NOMO-1 treated with dmso at 0.1 percent for 144 hours (cell line): Measurements from ENCODE around the gene MYLK.

Source experiments
- DNase-seq: peaks from one replicate; lab custom pipeline; 2025; ENCODE audit not compliant: unreplicated experiment; lab: John Stamatoyannopoulos, UW

The MYLK gene

DNA sequence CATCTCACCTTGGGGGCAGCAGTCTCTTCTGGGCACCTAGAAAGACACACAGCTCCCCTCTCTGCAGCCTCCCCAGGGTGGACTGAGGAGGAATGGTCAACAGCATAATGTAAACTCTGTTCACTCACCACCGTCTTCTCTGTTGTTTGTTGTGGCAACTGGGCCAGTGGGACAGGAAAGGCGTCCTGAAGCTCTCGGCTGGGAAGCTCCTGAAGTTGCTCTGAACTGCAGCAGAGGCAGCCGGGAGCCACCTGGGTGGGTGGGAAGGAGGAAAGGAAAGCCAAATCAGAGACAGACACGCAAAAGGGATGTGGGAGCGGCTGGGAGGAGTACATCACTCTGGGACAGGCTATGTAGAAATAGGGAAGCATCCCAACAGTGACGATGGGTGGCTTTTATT, 52.7 kb downstream of the MYLK start:
- DNase-seq = no peak

DNA sequence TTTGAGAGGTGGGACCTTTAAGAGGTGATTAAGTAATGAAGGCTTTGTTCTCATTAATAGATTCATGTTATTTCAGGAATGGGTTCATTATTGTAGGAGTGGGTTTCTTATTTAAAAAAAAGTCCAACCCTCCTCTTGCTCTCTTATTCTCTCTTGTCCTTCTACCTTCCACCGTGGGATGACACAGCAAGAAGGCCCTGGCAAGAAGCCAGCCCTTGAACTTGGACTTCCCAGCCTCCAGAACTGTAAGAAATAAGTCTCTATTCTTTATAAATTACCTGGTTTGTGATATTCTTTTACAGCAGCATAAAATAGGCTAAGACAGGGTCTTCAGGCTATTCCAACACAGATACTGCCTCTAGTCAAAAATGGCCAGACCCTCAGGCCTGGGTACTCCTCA, 62.2 kb downstream of the MYLK start:
- no peak for DNase-seq

DNA sequence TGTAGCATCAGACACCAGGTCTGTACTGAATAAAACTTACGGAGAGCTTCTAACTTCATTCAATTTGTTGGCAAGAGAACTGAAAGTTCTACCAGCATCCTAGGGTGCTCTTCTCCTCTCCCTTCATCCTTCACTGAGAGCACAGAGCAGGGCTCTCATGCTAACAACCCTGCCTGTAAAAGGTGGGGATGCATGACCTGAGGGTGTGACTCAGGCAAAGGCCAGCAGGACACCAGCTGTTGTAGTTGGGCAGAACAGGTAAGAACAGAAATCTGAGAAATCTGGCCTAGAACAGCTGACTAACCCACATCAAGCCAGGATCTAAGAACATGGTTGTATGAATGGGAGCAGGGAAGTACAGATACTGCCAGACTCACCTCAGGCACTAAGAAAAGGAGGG, 64.2 kb downstream of the MYLK start:
- DNase-seq = no peak

DNA sequence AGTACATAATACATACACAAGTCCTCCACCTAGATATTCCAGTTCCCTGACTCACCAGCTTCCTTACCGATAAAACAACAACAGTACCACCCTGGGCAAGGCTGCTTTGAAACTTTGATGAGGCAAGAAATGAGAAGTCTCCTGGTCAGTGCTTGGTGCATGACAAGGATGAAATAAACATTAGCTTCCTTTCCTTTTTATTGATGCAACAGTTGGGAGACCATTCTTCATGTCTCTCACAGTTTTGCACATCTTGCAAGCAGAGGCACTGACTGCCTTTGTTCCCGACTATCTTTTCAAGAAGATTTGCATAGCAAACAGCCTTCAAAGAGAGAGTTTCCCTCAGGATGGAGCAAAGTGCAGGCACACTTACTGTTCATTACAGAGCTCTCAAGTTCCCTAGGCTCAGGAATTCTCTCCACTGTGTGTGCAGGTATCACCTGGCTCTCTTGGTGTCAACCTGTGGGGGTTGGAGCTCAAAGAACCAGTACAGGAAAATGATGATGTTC, 65.2 kb downstream of the MYLK start:
- no peak for DNase-seq

DNA sequence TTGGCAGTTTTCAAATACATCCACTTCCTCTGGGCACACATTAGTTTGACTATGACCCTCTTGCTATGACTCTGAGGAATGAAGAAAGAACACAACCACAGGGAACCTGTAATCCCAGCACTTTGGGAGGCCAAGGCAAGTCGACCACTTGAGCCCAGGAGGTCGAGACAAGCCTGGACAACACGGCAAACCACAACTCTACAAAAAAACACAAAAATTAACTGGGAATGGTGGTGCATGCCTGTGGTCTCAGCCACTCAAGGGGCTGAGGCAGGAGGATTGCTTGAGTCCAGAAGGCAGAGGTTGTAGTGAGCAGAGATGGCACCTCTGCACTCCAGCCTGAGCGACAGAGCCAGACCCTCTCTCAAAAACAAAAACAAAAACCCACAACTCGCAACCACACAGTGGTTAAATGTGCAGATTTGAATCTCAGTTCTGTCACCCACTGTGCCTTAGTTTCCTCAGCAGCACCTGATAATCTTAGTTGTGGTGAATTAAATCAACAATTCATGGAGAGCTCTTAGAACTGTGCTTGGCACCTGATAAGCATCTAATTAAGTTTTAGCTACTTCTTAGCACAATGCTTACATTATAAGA, 65.7 kb downstream of the MYLK start:
- DNase-seq = no peak

DNA sequence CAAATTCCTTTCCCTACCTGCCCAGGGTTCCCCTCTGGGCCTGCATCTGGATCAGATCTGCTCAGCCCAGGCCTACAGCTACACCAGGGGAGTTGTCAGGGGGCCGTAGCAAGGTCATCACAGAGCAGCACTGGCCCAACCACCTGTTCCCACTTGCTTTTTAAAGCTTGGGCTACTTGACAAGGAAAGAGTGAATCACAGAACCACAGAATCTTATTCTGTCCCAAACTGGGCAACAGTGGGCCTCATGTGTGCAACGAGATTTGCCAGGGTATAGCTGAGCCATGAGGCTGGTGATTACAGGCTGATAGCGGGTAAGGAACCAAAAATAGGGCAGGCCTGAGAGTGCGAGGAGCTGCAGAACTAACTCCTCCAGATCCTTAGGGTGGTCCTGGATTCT, 66.7 kb downstream of the MYLK start:
- no peak for DNase-seq

DNA sequence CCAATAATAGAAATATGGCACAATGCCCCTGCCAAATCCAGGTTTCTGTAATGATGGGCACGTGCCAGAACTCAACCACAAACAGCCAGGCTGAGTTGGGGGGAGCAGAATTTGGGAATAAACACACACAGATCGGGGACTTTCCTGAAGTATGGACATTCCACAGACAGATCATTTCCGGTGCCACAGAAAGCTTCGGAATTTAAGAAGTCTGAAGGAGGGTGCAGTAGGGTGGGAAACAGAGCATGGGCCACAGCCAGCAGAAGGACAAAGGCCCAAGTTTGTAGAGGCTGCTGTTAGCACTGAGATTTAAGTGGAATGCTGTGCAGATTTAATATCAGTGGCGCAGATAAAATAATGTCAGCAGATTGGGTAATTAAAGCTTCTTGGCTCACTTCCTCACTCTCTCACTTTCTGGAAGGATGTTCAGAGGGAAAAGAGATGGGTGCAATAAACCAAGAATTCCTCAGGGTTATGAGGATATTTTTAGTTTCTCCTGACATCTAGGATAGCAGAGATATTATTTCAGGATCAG, 67.4 kb downstream of the MYLK start:
- DNase-seq = no peak

DNA sequence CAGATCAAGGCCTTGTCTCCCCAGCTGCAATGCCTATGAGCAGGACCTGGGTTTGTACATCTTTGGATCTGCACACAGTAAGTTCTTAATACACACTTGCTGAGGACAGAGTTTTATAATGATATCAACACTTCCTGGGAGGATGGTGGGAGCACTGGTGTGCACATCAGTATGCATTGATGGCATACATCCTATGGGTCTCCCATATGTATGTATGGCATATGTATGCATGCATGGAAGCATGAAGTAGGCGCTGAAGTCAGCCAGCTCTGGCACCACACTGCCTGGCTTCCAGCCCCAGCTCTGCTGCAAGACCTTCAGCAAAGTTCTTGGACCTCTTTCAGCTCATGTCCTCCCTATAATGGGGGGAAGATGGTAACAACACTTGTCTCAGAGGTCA, 68.2 kb downstream of the MYLK start:
- no peak for DNase-seq

DNA sequence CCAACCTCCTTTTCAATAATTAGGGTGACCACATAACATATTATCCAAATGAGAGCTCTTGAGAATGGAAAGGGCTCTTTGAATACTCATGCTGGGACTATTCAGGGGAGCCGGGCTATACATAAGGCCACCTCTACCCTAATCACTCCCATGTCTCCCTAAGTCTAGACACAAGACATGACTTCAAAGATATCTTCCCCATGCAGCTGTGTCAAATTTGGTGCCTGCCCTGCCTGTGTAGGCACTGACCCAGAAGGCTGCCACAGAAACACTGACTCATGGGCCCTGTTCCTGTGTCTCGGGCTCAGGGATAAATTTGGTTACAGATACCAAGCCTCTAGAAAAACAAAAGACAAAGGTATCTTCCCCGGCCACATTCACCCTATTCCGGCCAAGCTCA, 70.3 kb downstream of the MYLK start:
- DNase-seq = no peak

DNA sequence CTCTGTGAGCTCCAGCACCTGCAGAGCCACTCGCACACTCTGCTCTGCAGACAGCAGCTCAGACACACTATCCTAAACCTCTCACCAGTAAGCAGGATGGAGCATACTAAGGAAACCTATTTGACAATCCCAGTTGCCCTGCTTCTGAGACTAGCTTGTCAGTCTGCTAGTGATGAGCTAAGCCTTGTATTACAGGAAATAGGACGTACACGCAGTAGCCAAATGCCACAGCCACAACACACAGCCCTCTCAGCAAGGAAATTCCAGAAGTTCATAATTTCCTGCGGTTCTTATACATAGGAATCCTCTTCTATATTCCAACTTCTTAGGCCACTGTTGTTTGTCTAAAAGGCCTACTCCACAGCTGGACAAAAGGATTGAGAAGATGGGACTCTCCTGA, 74.5 kb downstream of the MYLK start:
- no peak for DNase-seq

DNA sequence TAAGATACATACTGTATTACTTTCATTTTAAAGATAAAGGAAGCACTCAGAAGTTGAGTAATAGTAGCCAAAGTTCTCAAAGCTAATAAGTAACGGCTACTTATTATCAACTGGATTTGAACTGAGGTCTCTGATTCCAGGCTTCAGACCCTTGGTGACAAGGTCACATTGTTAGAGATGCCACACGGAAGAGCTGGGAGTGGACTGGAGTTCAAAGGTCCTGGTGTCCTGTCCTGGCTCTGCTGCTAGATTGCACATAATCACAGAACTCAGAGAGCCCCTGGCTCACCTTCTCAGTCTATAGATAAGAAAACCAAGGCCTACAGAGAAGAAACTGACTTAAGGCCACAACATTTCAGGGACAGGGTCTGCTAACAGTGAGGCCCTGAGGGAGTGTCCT, 75.3 kb downstream of the MYLK start:
- DNase-seq = no peak

DNA sequence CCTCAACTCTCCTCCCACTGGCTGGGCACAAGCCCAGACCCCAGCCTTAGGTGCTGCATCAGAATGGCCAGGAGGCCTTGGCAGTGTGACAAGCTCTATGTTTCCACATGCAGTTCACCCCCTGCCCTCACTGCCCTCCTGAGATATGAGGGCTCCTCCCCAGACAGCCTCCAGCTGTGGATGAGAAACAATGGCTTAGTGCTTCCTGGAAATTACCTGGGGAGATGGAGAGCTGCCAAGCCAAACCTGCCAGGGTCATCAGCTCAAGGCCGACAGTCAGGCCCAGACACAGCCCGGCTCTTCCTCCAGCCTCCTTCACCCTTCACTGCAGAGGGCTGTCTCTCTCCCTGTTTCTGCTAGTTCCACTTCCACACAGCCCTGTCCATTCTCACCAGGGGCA, 76.3 kb downstream of the MYLK start:
- DNase-seq = no peak

DNA sequence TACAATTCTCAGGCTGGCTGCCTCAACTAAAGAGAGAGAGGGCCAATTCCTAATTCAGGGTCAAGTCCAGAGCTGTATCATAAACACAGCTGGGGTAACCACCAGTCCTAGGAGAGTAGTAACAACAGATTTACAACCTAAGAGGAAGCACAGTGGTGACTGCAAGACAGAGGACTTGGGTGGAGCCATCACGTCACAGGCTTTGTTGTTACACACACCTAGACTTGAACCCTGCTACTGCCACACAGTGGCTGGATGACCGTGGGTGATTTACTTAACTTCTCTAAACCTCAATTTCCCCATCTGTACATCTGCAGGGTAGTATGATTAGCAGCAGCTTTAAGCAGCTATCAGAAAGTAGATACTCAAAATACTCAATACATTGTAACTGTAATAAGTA, 78.6 kb downstream of the MYLK start:
- no peak for DNase-seq

DNA sequence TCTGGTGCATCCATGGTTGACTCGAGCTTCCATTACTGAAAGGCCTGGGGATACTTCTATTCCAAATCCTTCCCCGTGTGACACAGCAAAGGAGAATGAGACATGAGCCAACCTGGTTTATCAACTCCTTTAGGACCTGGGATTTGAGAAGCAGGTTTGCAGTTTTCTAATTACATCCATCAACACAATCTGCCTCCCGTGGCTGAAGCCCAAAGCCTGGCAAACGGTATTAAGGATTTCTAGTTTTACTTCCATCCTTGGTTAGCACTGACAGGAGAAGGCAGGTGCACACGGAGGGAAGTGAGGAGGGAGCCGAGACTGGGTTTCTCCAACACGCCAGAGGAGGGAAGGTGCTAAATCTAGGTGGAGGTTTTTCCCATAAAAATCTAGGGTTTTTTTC, 79.0 kb downstream of the MYLK start:
- no peak for DNase-seq

DNA sequence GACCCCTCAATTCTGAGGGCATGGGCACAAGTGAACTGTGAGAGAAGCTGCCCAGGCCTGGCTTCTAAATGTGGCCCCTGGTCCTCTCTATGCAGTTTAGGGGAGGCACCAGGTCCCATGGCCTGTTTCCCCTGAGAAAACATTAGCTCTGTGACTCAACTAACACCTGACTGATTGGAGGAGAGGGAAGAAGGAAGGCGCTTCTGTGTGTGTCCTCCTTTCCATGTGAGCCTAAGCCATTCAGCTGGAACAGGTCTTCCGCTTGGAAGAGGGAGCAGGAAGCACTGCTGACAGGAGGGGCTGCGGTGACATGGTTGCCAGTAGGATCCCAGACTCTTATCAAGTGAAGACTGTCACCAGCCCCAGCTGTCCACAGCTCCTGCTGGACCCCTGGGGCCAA, 79.5 kb downstream of the MYLK start:
- DNase-seq = no peak

DNA sequence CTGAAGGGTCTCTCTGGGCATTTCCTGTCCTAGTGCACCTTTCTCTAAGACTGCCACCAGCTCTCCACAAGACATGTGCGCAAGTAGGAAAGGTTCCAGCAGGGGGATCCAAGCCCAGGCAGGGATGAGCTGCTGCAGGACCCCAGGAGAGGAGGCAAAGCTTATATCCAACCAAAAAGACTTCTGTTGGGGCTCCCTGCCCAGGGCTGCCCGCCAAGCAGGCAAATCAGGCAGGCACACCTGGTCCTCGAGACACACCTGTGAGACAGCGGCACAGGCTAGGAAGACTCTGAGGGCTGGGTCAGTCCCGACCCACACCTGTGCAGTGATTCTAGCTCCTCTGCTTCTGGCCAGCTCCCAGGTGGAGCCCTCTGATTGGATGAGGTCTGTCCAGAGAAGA, 80.6 kb downstream of the MYLK start:
- DNase-seq = no peak

DNA sequence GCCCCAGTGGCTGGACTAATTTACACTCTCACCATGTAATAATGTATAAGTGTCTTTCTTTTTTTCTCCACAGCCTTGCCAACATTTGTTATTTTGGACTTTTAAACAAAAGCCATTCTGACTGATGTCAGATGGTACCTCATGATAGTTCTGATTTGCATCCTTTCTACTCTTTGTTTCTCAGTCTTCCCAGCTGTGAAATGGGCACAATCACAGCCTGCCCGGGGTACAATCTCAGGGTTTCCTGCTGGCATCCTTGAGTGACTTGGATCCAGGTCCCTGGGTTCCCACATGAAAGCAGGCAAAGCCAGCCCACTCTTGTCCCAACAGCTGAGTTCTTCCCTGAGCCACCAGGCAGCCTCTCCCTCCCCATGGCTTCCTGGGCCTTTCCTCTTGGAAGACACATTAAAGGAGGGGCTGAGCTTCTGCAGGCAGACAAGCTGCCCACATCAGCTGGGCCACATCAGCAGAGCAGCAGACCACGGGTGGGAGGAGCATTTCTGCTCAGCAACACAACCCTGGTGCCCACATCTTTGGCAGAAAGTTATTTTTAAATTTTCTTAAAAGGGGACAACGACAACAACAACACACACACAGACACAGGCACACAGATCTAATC, 82.0 kb downstream of the MYLK start:
- no peak for DNase-seq

DNA sequence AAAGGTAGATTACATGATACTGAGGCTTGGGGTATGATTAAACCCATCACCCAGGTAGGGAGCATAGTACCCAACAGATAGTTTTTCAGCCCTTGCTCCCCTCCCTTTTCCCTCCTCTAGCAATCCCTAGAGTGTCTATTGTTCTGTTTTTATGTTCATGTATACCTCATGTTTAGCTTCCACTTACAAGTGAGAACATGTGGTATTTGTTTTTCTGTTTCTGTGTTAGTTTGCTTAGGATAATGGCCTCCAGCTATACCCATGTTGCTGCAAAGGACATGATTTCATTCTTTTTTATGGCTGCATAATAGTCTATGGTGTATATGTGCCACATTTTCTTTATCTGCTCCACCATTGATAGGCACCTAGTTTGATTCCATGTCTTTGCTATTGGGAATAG, 82.7 kb downstream of the MYLK start:
- DNase-seq = no peak

DNA sequence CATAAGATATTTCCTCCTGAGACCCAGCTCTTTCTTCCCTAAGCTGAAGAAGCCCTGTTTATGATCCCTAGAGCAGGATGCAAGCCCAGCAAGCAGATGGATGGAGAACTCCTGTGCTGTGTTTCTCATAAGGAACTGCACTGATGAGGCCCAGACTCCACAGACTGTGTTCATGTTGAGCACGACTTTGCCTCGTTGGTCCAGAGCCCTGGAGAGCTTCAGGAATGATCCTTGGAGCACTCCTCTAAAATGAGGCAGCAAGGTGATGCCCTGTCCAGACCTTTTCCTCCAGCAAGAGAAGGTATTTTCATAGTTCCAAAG, 83.8 kb downstream of the MYLK start:
- DNase-seq = no peak

DNA sequence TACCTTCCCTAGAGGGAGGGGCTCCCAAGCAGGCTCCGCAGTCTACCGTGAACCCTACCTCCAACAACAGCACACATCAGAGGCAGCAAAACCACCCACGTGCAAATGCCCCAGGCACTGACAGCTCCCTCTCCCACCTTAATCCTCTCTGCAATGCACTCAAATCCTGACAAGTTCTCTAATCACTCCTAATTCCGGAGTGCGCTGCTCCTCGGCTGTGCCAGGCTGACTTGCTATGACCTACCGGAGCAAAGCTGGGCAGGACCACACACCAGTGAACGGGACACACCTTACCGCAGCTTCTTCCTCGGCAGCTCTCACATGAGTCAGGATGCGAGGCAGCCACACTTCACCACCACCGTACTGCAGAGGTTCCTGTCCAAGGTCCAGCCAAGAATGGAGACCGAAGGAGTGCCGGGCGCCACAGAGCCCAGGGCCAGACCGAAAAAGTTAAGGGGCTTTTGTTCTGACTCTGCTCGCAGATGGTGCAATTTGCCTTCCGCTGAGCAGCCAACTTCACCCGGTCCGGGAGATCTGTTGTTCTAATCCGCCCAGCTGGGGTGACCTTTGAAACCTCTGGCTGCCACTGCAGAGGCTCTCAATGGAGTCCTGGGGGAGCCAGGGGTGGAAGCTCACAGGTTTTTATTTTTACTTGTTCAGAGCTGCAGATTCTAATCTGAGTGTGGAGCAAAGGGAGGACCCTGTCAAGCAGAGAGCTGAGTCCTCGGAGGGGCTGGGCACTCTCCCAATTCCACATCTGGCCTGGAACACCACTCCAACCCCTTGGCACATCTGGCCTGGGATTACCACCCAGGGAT, 84.4 kb downstream of the MYLK start:
- no peak for DNase-seq

DNA sequence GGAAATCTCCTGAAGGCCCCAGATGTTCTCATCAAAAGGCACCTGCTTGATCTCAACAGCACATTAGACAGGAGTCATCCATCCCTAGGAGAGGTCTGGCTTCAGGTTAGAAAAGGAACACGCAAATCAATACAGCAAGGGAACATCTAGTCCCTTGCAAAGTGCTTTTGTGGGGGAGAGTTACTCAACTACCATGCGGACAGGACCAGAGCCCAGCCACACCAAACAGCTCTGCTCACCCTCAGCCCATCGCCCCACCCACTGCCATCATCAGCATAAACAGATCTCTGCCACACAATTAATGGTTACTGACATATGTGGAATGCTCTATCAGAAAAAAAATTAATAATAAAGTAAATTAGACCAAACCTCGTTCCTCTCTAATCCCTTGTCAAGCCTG, 85.6 kb downstream of the MYLK start:
- DNase-seq = no peak
